ENCODE data around the gene LGI2. TPM values are rescaled to one million over a fixed set of nuclear protein-coding genes. Genes with fewer than 3 reads are reported as not detected.

Gene LGI2
- polyA plus RNA-seq, 1 donor (not counting 4 experiments of a cell fraction or from before 2014, with no cell fraction given), result 0.69 TPM

- Histone ChIP-seq H4K20me1 (ENCODE audit: control insufficient read depth, extremely low read depth, insufficient read depth, low read length) (no peaks in the 10 kb centered on the region), H3K27ac (ENCODE audit: control insufficient read depth, insufficient read depth, low read length) (no peak overlapping the region), H3K27me3 (ENCODE audit: control insufficient read depth, extremely low read depth, insufficient read depth, low read length) (no peaks in the 10 kb centered on the region), H3K4me3 (ENCODE audit: control insufficient read depth in 2 of 3, extremely low read depth in 1 of 3, insufficient read depth in 2 of 3, low read depth in 1 of 3, low read length in 3 of 3) (no peak overlapping the region), H3K4me2 (ENCODE audit: control insufficient read depth, extremely low read depth, insufficient read depth, low read depth, low read length) (no peak overlapping the region), H3K79me2 (ENCODE audit: control insufficient read depth, insufficient read depth, low read length) (no peaks in the 10 kb centered on the region), H3K4me1 (ENCODE audit: control insufficient read depth, extremely low read depth, insufficient read depth, low read length) (no peaks in the 10 kb centered on the region), H3K9me3 (ENCODE audit: control insufficient read depth, low read depth, low read length) (no peaks in the 10 kb centered on the region), H2AFZ (ENCODE audit: control insufficient read depth, low read length) (no peak overlapping the region), H3K9ac (ENCODE audit: control insufficient read depth, extremely low read depth, insufficient read depth, low read length) (no peak overlapping the region), H3K36me3 (ENCODE audit: control insufficient read depth in 2 of 2, extremely low read depth in 1 of 2, insufficient read depth in 2 of 2, low read length in 2 of 2) (no peaks in the 10 kb centered on the region), H3K9me1 (ENCODE audit: control insufficient read depth, extremely low read depth, insufficient read depth, low read length) (no peaks in the 10 kb centered on the region)
- TF ChIP-seq CTCF (optimal IDR thresholded peaks at IDR 0.05 in 1 of 3, IDR thresholded peaks at IDR 0.05 in 1 of 3, conservative IDR thresholded peaks at IDR 0.05 in 1 of 3; ENCODE audit: extremely low read depth in 1 of 3, insufficient read depth in 2 of 3, low read length in 3 of 3) (no peak), EZH2 (IDR thresholded peaks at IDR 0.05; ENCODE audit: low read length) (no peak)
- dilution Hi-C loops (cut with MboI; ENCODE audit: extremely low pct_ligation_motif_present, low sequenced_read_pairs), result no loop called here
- FAIRE-seq (no peak), DNase-seq (ENCODE audit: low read depth, low spot score) (no peak)
Measured at GRCh38 chr4:25063116-25063515, 32.4 kb upstream of the LGI2 start.

- H3K79me2 ChIP-seq (ENCODE audit: control insufficient read depth, insufficient read depth, low read length), result no peaks in the 10 kb centered on the region
- no peaks in the 10 kb centered on the region for H4K20me1 ChIP-seq (ENCODE audit: control insufficient read depth, extremely low read depth, insufficient read depth, low read length)
- dilution Hi-C loops (cut with MboI; ENCODE audit: extremely low pct_ligation_motif_present, low sequenced_read_pairs), result no loop called here
- H3K27me3 ChIP-seq (ENCODE audit: control insufficient read depth, extremely low read depth, insufficient read depth, low read length), result no peaks in the 10 kb centered on the region
- no peak for TF ChIP-seq EZH2 (IDR thresholded peaks at IDR 0.05; ENCODE audit: low read length)
- no peaks in the 10 kb centered on the region for H3K36me3 ChIP-seq (ENCODE audit: control insufficient read depth in 2 of 2, extremely low read depth in 1 of 2, insufficient read depth in 2 of 2, low read length in 2 of 2)
- H3K9ac ChIP-seq (ENCODE audit: control insufficient read depth, extremely low read depth, insufficient read depth, low read length), result no peak overlapping the region
- no peaks in the 10 kb centered on the region for H3K9me3 ChIP-seq (ENCODE audit: control insufficient read depth, low read depth, low read length)
- H3K27ac ChIP-seq (ENCODE audit: control insufficient read depth, insufficient read depth, low read length), result no peak overlapping the region
- no peak overlapping the region for H3K4me3 ChIP-seq (ENCODE audit: control insufficient read depth in 2 of 3, extremely low read depth in 1 of 3, insufficient read depth in 2 of 3, low read depth in 1 of 3, low read length in 3 of 3)
- no peak overlapping the region for H2AFZ ChIP-seq (ENCODE audit: control insufficient read depth, low read length)
- DNase-seq (ENCODE audit: low read depth, low spot score) (no peak), FAIRE-seq (no peak)
- H3K9me1 ChIP-seq (ENCODE audit: control insufficient read depth, extremely low read depth, insufficient read depth, low read length), result no peaks in the 10 kb centered on the region
- no peaks in the 10 kb centered on the region for H3K4me1 ChIP-seq (ENCODE audit: control insufficient read depth, extremely low read depth, insufficient read depth, low read length)
- no peak overlapping the region for H3K4me2 ChIP-seq (ENCODE audit: control insufficient read depth, extremely low read depth, insufficient read depth, low read depth, low read length)
Measured at GRCh38 chr4:25062098-25062497, 31.4 kb upstream of the LGI2 start.

GRCh38 chr4:25061602-25062001, 30.9 kb upstream of the LGI2 start:
- FAIRE-seq, result no peak
- Histone ChIP-seq H3K4me1 (ENCODE audit: control insufficient read depth, extremely low read depth, insufficient read depth, low read length) (no peaks in the 10 kb centered on the region), H4K20me1 (ENCODE audit: control insufficient read depth, extremely low read depth, insufficient read depth, low read length) (no peaks in the 10 kb centered on the region), H3K9me1 (ENCODE audit: control insufficient read depth, extremely low read depth, insufficient read depth, low read length) (no peaks in the 10 kb centered on the region), H3K9me3 (ENCODE audit: control insufficient read depth, low read depth, low read length) (no peaks in the 10 kb centered on the region), H3K9ac (ENCODE audit: control insufficient read depth, extremely low read depth, insufficient read depth, low read length) (no peak overlapping the region), H3K27me3 (ENCODE audit: control insufficient read depth, extremely low read depth, insufficient read depth, low read length) (no peaks in the 10 kb centered on the region), H3K36me3 (ENCODE audit: control insufficient read depth in 2 of 2, extremely low read depth in 1 of 2, insufficient read depth in 2 of 2, low read length in 2 of 2) (no peaks in the 10 kb centered on the region), H3K4me3 (ENCODE audit: control insufficient read depth in 2 of 3, extremely low read depth in 1 of 3, insufficient read depth in 2 of 3, low read depth in 1 of 3, low read length in 3 of 3) (no peak overlapping the region), H3K27ac (ENCODE audit: control insufficient read depth, insufficient read depth, low read length) (no peak overlapping the region), H2AFZ (ENCODE audit: control insufficient read depth, low read length) (no peak overlapping the region), H3K4me2 (ENCODE audit: control insufficient read depth, extremely low read depth, insufficient read depth, low read depth, low read length) (no peak overlapping the region), H3K79me2 (ENCODE audit: control insufficient read depth, insufficient read depth, low read length) (no peaks in the 10 kb centered on the region)
- TF ChIP-seq CTCF (optimal IDR thresholded peaks at IDR 0.05 in 1 of 3, IDR thresholded peaks at IDR 0.05 in 1 of 3, conservative IDR thresholded peaks at IDR 0.05 in 1 of 3; ENCODE audit: extremely low read depth in 1 of 3, insufficient read depth in 2 of 3, low read length in 3 of 3), result no peak
- no peak for TF ChIP-seq EZH2 (IDR thresholded peaks at IDR 0.05; ENCODE audit: low read length)
- dilution Hi-C loops (cut with MboI; ENCODE audit: extremely low pct_ligation_motif_present, low sequenced_read_pairs), result no loop called here
- DNase-seq (ENCODE audit: low read depth, low spot score), result no peak
